HEK293T (cell line): Measurements from ENCODE around the gene SIAH3.
"Not testable (repeated sequence)": the region's sequence is repeated elsewhere in the genome, so short reads cannot be mapped to it uniquely, and the experiment has no call there.

Experiments
- CTCF ChIA-PET: fragments of 350-600 bp; formaldehyde crosslinking; extraction: SDS; loops from one replicate; lab custom pipeline; 2021; ENCODE audit warnings: antibody characterized with exemption, inconsistent platforms; lab: Yijun Ruan, JAX
- POLR2A ChIA-PET: fragments of 350-600 bp; formaldehyde crosslinking; extraction: SDS; loops from one replicate; lab custom pipeline; 2020; ENCODE audit warnings: antibody characterized with exemption, inconsistent platforms; lab: Yijun Ruan, JAX
- DNase-seq: peaks from one replicate; pipeline ENCODE4 v3.0.0; 2012; ENCODE audit warnings: mixed read lengths; ENCODE audit errors: extremely low spot score
- ARNT ChIP-seq: fragments of 450-650 bp; IDR thresholded peaks from 2 replicates; pipeline ENCODE4 v1.6.1; 2017; ENCODE audit warnings: mild to moderate bottlenecking
- BHLHE40 ChIP-seq: fragments of 450-650 bp; IDR thresholded peaks from 2 replicates; pipeline ENCODE4 v1.6.1; 2016; ENCODE audit warnings: mild to moderate bottlenecking, moderate library complexity, borderline replicate concordance
- CTBP1 ChIP-seq: fragments of 450-650 bp; IDR thresholded peaks from 2 replicates; pipeline ENCODE4 v1.6.1; 2016; ENCODE audit warnings: borderline replicate concordance
- ELF4 ChIP-seq: fragments of 450-650 bp; IDR thresholded peaks from 2 replicates; pipeline ENCODE4 v1.6.1; 2017; ENCODE audit warnings: antibody characterized with exemption
- FOXA1 ChIP-seq: fragments of 450-650 bp; IDR thresholded peaks from 2 replicates; pipeline ENCODE4 v1.6.1; 2016; ENCODE audit warnings: mild to moderate bottlenecking
- FOXK2 ChIP-seq: fragments of 450-650 bp; IDR thresholded peaks from 2 replicates; pipeline ENCODE4 v1.6.1; 2016; ENCODE audit warnings: mild to moderate bottlenecking
- FOXM1 ChIP-seq: fragments of 450-650 bp; IDR thresholded peaks from 2 replicates; pipeline ENCODE4 v1.6.1; 2017; ENCODE audit warnings: mild to moderate bottlenecking, borderline replicate concordance
- HDGF ChIP-seq: fragments of 450-650 bp; IDR thresholded peaks from 2 replicates; pipeline ENCODE4 v1.6.1; 2017; ENCODE audit warnings: antibody characterized with exemption, borderline replicate concordance
- L3MBTL2 ChIP-seq: fragments of 450-650 bp; conservative IDR thresholded peaks from 2 replicates; pipeline ENCODE4 v1.6.1; 2016; ENCODE audit warnings: mild to moderate bottlenecking
- LEF1 ChIP-seq: fragments of 450-650 bp; IDR thresholded peaks from 2 replicates; pipeline ENCODE4 v1.6.1; 2017; ENCODE audit warnings: mild to moderate bottlenecking, borderline replicate concordance
- NFRKB ChIP-seq: fragments of 450-650 bp; IDR thresholded peaks from 2 replicates; pipeline ENCODE4 v1.6.1; 2016; ENCODE audit warnings: mild to moderate bottlenecking, moderate library complexity
- PKNOX1 ChIP-seq: fragments of 450-650 bp; IDR thresholded peaks from 2 replicates; pipeline ENCODE4 v1.6.1; 2016
- SP1 ChIP-seq: fragments of 450-650 bp; IDR thresholded peaks from 2 replicates; pipeline ENCODE4 v1.6.1; 2017
- SUZ12 ChIP-seq: fragments of 450-650 bp; IDR thresholded peaks from 2 replicates; pipeline ENCODE4 v1.6.1; 2016; ENCODE audit warnings: mild to moderate bottlenecking
- TARDBP ChIP-seq: fragments of 450-650 bp; IDR thresholded peaks from 2 replicates; pipeline ENCODE4 v1.6.1; 2016
- ZNF384 ChIP-seq: fragments of 450-650 bp; IDR thresholded peaks from 2 replicates; pipeline ENCODE4 v1.6.1; 2016

Gene SIAH3

DNA sequence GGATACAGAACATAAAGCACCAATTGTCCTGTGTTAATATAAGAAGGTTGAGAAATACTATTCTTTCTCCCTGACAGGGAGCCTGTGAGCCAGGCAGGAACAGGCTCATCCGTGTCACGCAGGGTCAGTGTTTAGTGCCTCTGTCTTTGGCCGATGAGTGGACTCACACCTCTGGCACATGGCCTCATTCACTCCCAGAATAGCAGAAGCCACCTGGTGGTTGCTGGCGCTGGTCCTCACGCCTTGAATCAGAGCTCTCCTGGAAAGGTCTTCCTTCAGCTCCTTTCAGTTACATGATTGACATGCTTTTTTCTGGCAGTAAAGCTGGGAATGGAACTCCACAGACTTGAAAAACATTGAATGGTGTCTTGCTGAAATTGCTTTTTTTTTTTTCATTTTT is 28.1 kb upstream of the SIAH3 start:
- TF ChIP-seq L3MBTL2, result peak; percentile 82
- no peak for TF ChIP-seq ARNT
- TF ChIP-seq BHLHE40, result no peak
- peak; percentile 79 for TF ChIP-seq PKNOX1
- TF ChIP-seq HDGF, result no peak
- peak; percentile 46 for DNase-seq
- CTCF ChIA-PET, result interaction anchor here (0.6 kb wide), 1 partner anchor 72 kb away, joined by 3 read pairs; no protein-coding TSS in a partner anchor
- POLR2A ChIA-PET, result no interaction called here

GRCh38 chr13:45878966-45879365 is 27.4 kb upstream of the SIAH3 start:
- ChIA-PET POLR2A (no interaction called here), CTCF (no interaction called here)
- no peak for DNase-seq
- no peak for TF ChIP-seq HDGF
- TF ChIP-seq NFRKB, result no peak
- no peak for TF ChIP-seq FOXA1
- TF ChIP-seq SUZ12, result no peak
- TF ChIP-seq ARNT, result no peak
- no peak for TF ChIP-seq TARDBP
- TF ChIP-seq L3MBTL2, result no peak
- no peak for TF ChIP-seq LEF1
- TF ChIP-seq SP1, result no peak
- TF ChIP-seq FOXK2, result no peak
- no peak for TF ChIP-seq ZNF384

DNA sequence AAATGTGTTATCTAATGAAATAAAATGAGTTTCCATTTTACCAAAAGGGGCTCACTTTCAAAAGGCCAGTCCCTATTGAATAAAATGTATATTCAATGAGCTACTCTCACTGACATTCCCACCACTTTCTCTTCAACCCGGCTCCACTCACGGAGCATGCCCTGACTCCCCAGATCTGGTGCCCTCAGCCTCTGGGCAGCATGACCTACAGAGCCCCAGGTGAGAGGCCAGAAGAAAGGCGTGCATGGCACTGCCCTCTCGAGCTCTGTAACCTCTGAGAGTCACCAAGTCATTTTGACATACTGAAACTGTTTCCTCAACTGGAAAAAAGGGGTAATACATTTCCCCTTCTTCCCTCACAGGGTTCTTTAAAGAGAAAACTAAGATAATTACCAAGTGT is 25.2 kb upstream of the SIAH3 start:
- POLR2A ChIA-PET, result no interaction called here
- CTCF ChIA-PET, result no interaction called here
- no peak for TF ChIP-seq NFRKB
- TF ChIP-seq FOXM1, result no peak
- no peak for TF ChIP-seq FOXK2
- TF ChIP-seq SUZ12, result no peak
- no peak for TF ChIP-seq ELF4
- no peak for TF ChIP-seq HDGF
- no peak for DNase-seq

GRCh38 chr13:45875951-45876350 is 24.4 kb upstream of the SIAH3 start:
- DNase-seq, result no peak
- no peak for TF ChIP-seq FOXA1
- no peak for TF ChIP-seq CTBP1
- TF ChIP-seq PKNOX1, result no peak
- no peak for TF ChIP-seq ARNT
- TF ChIP-seq L3MBTL2, result no peak
- TF ChIP-seq HDGF, result no peak
- TF ChIP-seq ELF4, result no peak
- no peak for TF ChIP-seq SUZ12
- no peak for TF ChIP-seq ZNF384
- no peak for TF ChIP-seq FOXK2
- no peak for TF ChIP-seq BHLHE40
- no peak for TF ChIP-seq NFRKB
- no peak for TF ChIP-seq LEF1
- TF ChIP-seq TARDBP, result no peak
- no peak for TF ChIP-seq FOXM1
- CTCF ChIA-PET, result no interaction called here
- POLR2A ChIA-PET, result no interaction called here

DNA sequence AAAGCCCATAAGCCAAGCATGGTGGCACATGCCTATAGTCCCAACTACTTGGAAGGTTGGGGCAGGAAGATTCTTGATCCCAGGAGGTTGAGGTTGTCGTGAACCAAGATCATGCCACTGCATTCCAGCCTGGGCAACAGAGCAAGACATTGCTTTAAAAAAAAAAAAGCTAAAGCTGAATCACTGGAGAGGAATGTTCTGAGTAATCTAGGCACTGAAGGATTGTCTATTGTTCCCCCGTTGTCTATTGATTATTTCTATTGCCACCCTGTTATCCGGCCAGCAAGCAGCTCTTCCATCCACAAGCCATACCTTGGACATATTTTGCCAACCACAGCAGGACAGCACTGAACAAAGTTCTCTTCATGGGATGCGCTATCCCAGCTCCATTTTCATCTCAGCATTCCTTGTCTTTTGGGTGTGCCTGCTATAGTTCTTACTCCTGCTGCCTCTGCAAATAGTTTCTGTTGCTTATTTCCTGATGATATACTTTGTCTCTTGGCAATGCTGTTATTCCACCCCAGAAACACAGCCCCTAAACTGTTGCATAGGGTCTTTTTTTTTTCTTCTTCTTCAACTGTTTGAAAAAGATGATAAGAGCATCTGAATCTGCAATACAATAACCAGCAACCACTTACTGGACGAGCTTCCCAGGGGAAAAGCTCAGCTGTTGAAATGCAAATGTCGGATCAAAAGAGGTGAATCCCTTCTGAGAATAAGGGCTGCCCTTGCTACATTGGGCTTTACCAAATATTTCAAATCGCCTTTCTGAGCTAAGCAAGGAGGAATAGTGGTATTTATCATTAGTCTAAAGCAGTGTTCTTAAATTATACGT is 22.2 kb upstream of the SIAH3 start:
- DNase-seq, result no peak
- ChIA-PET CTCF (no interaction called here), POLR2A (no interaction called here)
- no peak for TF ChIP-seq FOXK2

- ChIA-PET CTCF (no interaction called here), POLR2A (no interaction called here)
- no peak for DNase-seq
- TF ChIP-seq CTBP1 (no peak), SP1 (no peak), L3MBTL2 (no peak), LEF1 (no peak), ARNT (no peak), ELF4 (no peak), TARDBP (no peak), ZNF384 (no peak), SUZ12 (no peak), PKNOX1 (no peak), FOXK2 (no peak), BHLHE40 (no peak), HDGF (no peak), FOXM1 (no peak), NFRKB (no peak), FOXA1 (no peak)
Observed at GRCh38 chr13:45872566-45872965, 21.0 kb upstream of the SIAH3 start.

- CTCF ChIA-PET, POLR2A ChIA-PET, DNase-seq: not testable (repeated sequence)
Observed at GRCh38 chr13:45871201-45871600, 19.6 kb upstream of the SIAH3 start.
